Measurements from ENCODE around the gene PYCARD. TPM values are rescaled to one million over a fixed set of nuclear protein-coding genes. Genes with fewer than 3 reads are reported as not detected.
"Not testable (repeated sequence)": the region's sequence is repeated elsewhere in the genome, so short reads cannot be mapped to it uniquely, and the experiment has no call there.

The PYCARD gene
- total RNA-seq (9.4 TPM), polyA plus RNA-seq (ENCODE audit: insufficient read depth in 1 of 8, insufficient read length in 8 of 8, low replicate concordance in 1 of 8) (10 to 100 TPM in 2 of 8 donors, 1 to 10 TPM in 6; 5.9 to 10.9 (median 8.3) TPM)
- long read RNA-seq, donor 1 = 0 reads
- long read RNA-seq, donor 2 = 0 reads
- long read RNA-seq, donor 3, transcript PYCARD-201 (3 exons, 990 nt) = major isoform, 5 of 6 reads
- long read RNA-seq, donor 3, partial matches to known transcripts = 0 of 6 reads
- long read RNA-seq, donor 3, other reads (novel, unspliced or antisense) = 0 of 6 reads
- long read RNA-seq, donor 4, transcript PYCARD-201 (3 exons, 990 nt) = major isoform, 9 of 9 reads
- long read RNA-seq, donor 4, partial matches to known transcripts = 0 of 9 reads
- long read RNA-seq, donor 4, other reads (novel, unspliced or antisense) = 0 of 9 reads
- long read RNA-seq, donor 5, transcript PYCARD-201 (3 exons, 990 nt) = major isoform, 17 of 20 reads
- long read RNA-seq, donor 5, partial matches to known transcripts = 0 of 20 reads
- long read RNA-seq, donor 5, other reads (novel, unspliced or antisense) = 0 of 20 reads
- long read RNA-seq, donor 6, transcript PYCARD-201 (3 exons, 990 nt) = major isoform, 16 of 16 reads
- long read RNA-seq, donor 6, partial matches to known transcripts = 0 of 16 reads
- long read RNA-seq, donor 6, other reads (novel, unspliced or antisense) = 0 of 16 reads
- long read RNA-seq, donor 7, transcript PYCARD-201 (3 exons, 990 nt) = major isoform, 7 of 10 reads
- long read RNA-seq, donor 7, partial matches to known transcripts = 0 of 10 reads
- long read RNA-seq, donor 7, other reads (novel, unspliced or antisense) = 0 of 10 reads
- long read RNA-seq, donor 8, partial matches to known transcripts = 0 of 3 reads
- long read RNA-seq, donor 8, other reads (novel, unspliced or antisense) = 0 of 3 reads
- long read RNA-seq, donor 9, transcript PYCARD-201 (3 exons, 990 nt) = major isoform, 6 of 8 reads
- long read RNA-seq, donor 9, partial matches to known transcripts = 0 of 8 reads
- long read RNA-seq, donor 9, other reads (novel, unspliced or antisense) = 0 of 8 reads
- long read RNA-seq, donor 10, transcript PYCARD-201 (3 exons, 990 nt) = major isoform, 5 of 6 reads
- long read RNA-seq, donor 10, partial matches to known transcripts = 0 of 6 reads
- long read RNA-seq, donor 10, other reads (novel, unspliced or antisense) = 0 of 6 reads
- long read RNA-seq, donor 11, transcript PYCARD-201 (3 exons, 990 nt) = major isoform, 8 of 12 reads
- long read RNA-seq, donor 11, partial matches to known transcripts = 0 of 12 reads
- long read RNA-seq, donor 11, other reads (novel, unspliced or antisense) = 0 of 12 reads

DNA sequence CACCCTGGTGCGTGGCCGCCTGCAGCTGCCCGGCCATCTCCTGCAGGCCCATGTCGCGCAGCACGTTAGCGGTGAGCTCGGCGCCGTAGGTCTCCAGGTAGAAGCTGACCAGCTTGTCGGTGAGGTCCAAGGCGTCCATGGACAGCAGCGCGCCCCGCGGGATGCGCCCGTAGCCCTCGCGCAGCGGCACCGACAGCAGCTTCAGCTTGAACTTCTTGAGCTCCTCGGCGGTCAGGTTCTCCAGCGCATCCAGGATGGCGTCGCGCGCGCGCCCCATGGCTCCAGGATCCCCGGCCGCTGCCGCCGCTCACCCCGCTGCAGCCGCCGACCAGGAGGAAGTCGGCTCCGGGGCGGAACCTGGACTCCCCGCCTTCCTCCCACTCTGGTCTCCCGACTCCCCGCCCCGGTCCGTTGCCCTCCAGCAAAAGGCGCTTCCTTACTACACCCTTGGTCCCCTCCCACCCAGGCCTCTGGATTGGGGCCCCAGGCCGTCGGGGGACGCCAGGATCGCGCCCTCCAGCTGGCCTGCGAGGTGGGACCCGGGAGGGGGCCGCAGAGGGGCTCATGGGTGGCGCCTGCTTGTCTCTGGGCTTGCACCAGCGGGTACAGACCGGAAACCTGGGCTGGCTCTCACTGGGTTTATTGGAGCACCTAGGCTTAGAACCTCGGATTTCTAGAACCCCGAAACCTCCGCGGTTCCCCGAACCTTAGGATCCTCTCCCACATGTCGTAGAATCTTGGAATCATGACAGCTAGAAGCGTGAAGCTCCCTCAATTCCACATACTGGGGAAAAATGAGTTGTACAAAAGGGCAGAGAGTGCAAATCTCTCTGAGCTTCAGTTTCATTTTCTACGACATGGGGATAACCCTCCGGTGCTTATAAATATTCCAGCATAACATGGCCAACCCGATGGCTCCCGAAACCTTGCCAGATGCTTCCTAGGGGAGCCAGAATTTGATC is at the start of gene PYCARD:
PYCARD (minus strand) TSS at position 347 of the 962 bp plus-strand sequence; CDS start at position 277, 70 bp downstream.
- Histone ChIP-seq H3K36me3 (ENCODE audit: control insufficient read depth, insufficient read depth, low read length) (peaks cover 13% of the 10 kb centered on the region), H3K4me3 (ENCODE audit: low read length) (peak within 1 kb of the TSS; percentile 53), H3K9me3 (replicated peaks; ENCODE audit: control insufficient read depth, low read depth, low read length) (no peaks in the 10 kb centered on the region), H3K27me3 (ENCODE audit: control insufficient read depth, insufficient read depth, low read length) (peaks cover 4% of the 10 kb centered on the region), H3K4me1 (ENCODE audit: control insufficient read depth, insufficient read depth, low read length) (peaks cover 27% of the 10 kb centered on the region), H3K27ac (ENCODE audit: low read length) (no peak within 1 kb of the TSS)
- DNase-seq = peak; percentile 69
- 1% methylated on average over 62 of the region's 69 CpGs for WGBS (ENCODE audit: insufficient coverage)

GRCh38 chr16:31251435-31251834 is 48.9 kb upstream of the PYCARD start:
- Histone ChIP-seq H3K27ac (ENCODE audit: low read length) (no peak overlapping the region), H3K4me3 (ENCODE audit: low read length) (no peak overlapping the region), H3K27me3 (ENCODE audit: control insufficient read depth, insufficient read depth, low read length) (peaks cover under 1% of the 10 kb centered on the region), H3K4me1 (ENCODE audit: control insufficient read depth, insufficient read depth, low read length) (no peaks in the 10 kb centered on the region), H3K9me3 (replicated peaks; ENCODE audit: control insufficient read depth, low read depth, low read length) (no peaks in the 10 kb centered on the region), H3K36me3 (ENCODE audit: control insufficient read depth, insufficient read depth, low read length) (no peaks in the 10 kb centered on the region)
- no peak for DNase-seq
- WGBS (ENCODE audit: insufficient coverage) = 100% methylated on average over 4 of the region's 5 CpGs

DNA sequence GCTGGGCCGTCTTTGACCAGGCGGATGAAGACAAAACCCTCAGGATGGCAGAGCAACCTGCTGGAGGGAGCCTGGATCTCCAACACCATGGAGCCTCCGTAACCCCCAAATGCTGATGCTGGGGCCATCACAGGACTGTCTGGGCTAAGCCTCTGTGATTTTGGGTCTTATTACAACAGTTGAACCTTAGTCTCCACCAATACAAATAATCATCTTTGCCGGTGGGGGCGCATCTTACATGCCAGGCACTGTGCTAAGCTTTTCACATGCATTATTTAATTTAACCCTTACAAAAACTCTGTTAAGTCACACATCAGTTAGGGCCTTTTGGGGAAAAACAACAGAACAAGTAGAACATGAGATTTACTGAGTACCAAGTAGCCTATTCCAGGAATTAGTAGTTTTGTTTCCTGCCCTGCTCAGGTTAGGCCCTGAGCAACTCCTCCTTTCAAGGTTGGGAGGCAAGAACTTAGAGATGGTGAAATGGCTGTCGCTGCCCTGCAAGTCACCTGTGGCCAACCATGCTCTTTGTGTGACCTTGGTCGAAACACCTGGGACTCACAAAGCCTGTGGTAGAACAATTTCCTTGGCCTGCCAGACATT is 48.3 kb upstream of the PYCARD start:
- WGBS (ENCODE audit: insufficient coverage) = 98% methylated on average over 5 of the region's 7 CpGs
- no peak overlapping the region for H3K27ac ChIP-seq (ENCODE audit: low read length)
- H3K27me3 ChIP-seq (ENCODE audit: control insufficient read depth, insufficient read depth, low read length) = peaks cover 3% of the 10 kb centered on the region
- no peak for DNase-seq
- no peak overlapping the region for H3K4me3 ChIP-seq (ENCODE audit: low read length)
- no peaks in the 10 kb centered on the region for H3K36me3 ChIP-seq (ENCODE audit: control insufficient read depth, insufficient read depth, low read length)
- H3K9me3 ChIP-seq (replicated peaks; ENCODE audit: control insufficient read depth, low read depth, low read length) = no peaks in the 10 kb centered on the region
- no peaks in the 10 kb centered on the region for H3K4me1 ChIP-seq (ENCODE audit: control insufficient read depth, insufficient read depth, low read length)

- DNase-seq = no peak
- WGBS (ENCODE audit: insufficient coverage) = 86% methylated on average over 1 of the region's 5 CpGs
- H3K4me1 ChIP-seq (ENCODE audit: control insufficient read depth, insufficient read depth, low read length) = no peaks in the 10 kb centered on the region
- no peaks in the 10 kb centered on the region for H3K9me3 ChIP-seq (replicated peaks; ENCODE audit: control insufficient read depth, low read depth, low read length)
- H3K27me3 ChIP-seq (ENCODE audit: control insufficient read depth, insufficient read depth, low read length) = peaks cover 7% of the 10 kb centered on the region
- no peak overlapping the region for H3K4me3 ChIP-seq (ENCODE audit: low read length)
- H3K36me3 ChIP-seq (ENCODE audit: control insufficient read depth, insufficient read depth, low read length) = no peaks in the 10 kb centered on the region
- H3K27ac ChIP-seq (ENCODE audit: low read length) = no peak overlapping the region
These were observed 45.8 kb upstream of the PYCARD start for GRCh38 chr16:31248344-31248743.

DNA sequence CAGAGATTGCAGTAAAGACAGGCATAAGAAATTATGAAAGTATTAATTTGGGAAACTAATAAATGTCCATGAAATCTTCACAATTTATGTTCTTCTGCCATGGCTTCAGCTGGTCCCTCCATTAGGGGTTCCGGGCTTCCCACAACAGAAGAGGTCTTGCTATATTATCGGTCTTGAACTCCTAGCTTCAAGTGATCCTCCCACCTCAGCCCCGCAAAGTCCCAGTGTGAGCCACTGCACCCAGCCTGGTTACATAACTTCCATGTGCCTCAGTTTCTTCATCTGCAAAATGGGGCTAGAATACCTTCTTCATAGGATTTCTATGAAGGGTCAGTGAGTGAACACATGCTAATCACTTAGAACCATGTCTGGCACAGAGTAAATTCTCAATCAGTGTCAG is 43.7 kb upstream of the PYCARD start:
- Histone ChIP-seq H3K9me3 (replicated peaks; ENCODE audit: control insufficient read depth, low read depth, low read length) (no peaks in the 10 kb centered on the region), H3K4me3 (ENCODE audit: low read length) (no peak overlapping the region), H3K27ac (ENCODE audit: low read length) (no peak overlapping the region), H3K4me1 (ENCODE audit: control insufficient read depth, insufficient read depth, low read length) (no peaks in the 10 kb centered on the region), H3K36me3 (ENCODE audit: control insufficient read depth, insufficient read depth, low read length) (no peaks in the 10 kb centered on the region), H3K27me3 (ENCODE audit: control insufficient read depth, insufficient read depth, low read length) (peaks cover 9% of the 10 kb centered on the region)
- DNase-seq = no peak
- WGBS (ENCODE audit: insufficient coverage) = 90% methylated on average over 2 of the region's 3 CpGs

GRCh38 chr16:31245598-31245997 is 43.0 kb upstream of the PYCARD start:
- no CpG with 5 or more reads among the region's 8 CpGs for WGBS (ENCODE audit: insufficient coverage)
- not testable (repeated sequence) for H3K9me3 ChIP-seq (replicated peaks; ENCODE audit: control insufficient read depth, low read depth, low read length); H3K4me1 ChIP-seq (ENCODE audit: control insufficient read depth, insufficient read depth, low read length); DNase-seq; H3K4me3 ChIP-seq (ENCODE audit: low read length); H3K36me3 ChIP-seq (ENCODE audit: control insufficient read depth, insufficient read depth, low read length); H3K27me3 ChIP-seq (ENCODE audit: control insufficient read depth, insufficient read depth, low read length); H3K27ac ChIP-seq (ENCODE audit: low read length)

- no peak overlapping the region for H3K27ac ChIP-seq (ENCODE audit: low read length)
These were observed 41.4 kb upstream of the PYCARD start for GRCh38 chr16:31243734-31244670.

DNA sequence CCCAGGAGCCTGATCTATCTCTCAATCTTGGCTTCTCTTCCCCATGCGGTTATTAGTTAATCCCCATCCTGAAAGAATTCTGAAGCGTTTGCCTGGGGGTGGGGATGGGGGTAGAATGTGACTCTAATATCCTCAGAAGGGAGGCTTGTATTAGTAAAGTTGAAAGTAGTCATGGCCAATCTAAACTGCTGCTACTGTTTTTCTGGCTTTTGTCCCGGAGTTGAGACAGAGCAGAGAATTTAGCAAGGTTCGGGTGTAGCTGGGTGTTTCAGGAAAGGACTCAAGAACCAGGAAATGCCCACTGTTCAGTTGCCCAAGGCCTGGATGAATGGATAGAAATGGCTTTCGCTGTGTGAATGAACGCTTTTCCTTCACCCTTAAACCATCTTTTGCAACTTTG is 39.6 kb upstream of the PYCARD start:
- WGBS (ENCODE audit: insufficient coverage) = 32% methylated on average over 2 of the region's 6 CpGs
- Histone ChIP-seq H3K4me3 (ENCODE audit: low read length) (no peak overlapping the region), H3K9me3 (replicated peaks; ENCODE audit: control insufficient read depth, low read depth, low read length) (no peaks in the 10 kb centered on the region), H3K4me1 (ENCODE audit: control insufficient read depth, insufficient read depth, low read length) (no peaks in the 10 kb centered on the region), H3K36me3 (ENCODE audit: control insufficient read depth, insufficient read depth, low read length) (no peaks in the 10 kb centered on the region), H3K27ac (ENCODE audit: low read length) (no peak overlapping the region), H3K27me3 (ENCODE audit: control insufficient read depth, insufficient read depth, low read length) (peaks cover 9% of the 10 kb centered on the region)
- DNase-seq = no peak

More at GRCh38 chr16:31243734-31244670, 41.4 kb upstream of the PYCARD start:
- DNase-seq = peak; percentile 52
- no peaks in the 10 kb centered on the region for H3K4me1 ChIP-seq (ENCODE audit: control insufficient read depth, insufficient read depth, low read length)
- H3K36me3 ChIP-seq (ENCODE audit: control insufficient read depth, insufficient read depth, low read length) = no peaks in the 10 kb centered on the region
- no peaks in the 10 kb centered on the region for H3K9me3 ChIP-seq (replicated peaks; ENCODE audit: control insufficient read depth, low read depth, low read length)
- H3K4me3 ChIP-seq (ENCODE audit: low read length) = no peak overlapping the region
- H3K27me3 ChIP-seq (ENCODE audit: control insufficient read depth, insufficient read depth, low read length) = peaks cover 9% of the 10 kb centered on the region
- WGBS (ENCODE audit: insufficient coverage) = 100% methylated on average over 1 of the region's 9 CpGs

Data from muscle of leg (tissue), 16 donors.